SU-DHL-6 (cell line): Measurements from ENCODE around the gene TRMO.

Source experiments
- H2AFZ ChIP-seq: fragments of 200-600 bp; sonication (generic); 2 replicates; pipeline ENCODE4 v1.6.1; 2014; ENCODE audit warnings: low read depth, mild to moderate bottlenecking, moderate library complexity, mixed read lengths, antibody characterized with exemption, low read length; ENCODE audit not compliant: severe bottlenecking
- H3F3A ChIP-seq: fragments of 200-600 bp; shearing (Covaris generic); 2 replicates; pipeline ENCODE4 v1.6.0; 2016; ENCODE audit warnings: antibody characterized with exemption, mild to moderate bottlenecking; ENCODE audit not compliant: insufficient read depth
- H3K27ac ChIP-seq: fragments of 200-600 bp; sonication (generic); 2 replicates; pipeline ENCODE4 v1.5.1; 2016; ENCODE audit warnings: low read depth, mild to moderate bottlenecking, low read length, moderate library complexity, mixed read lengths
- H3K27me3 ChIP-seq: fragments of 200-600 bp; sonication (generic), shearing (Covaris generic); 2 replicates; pipeline ENCODE4 v1.6.0; 2014; ENCODE audit warnings: mild to moderate bottlenecking, low read length
- H3K36me3 ChIP-seq: fragments of 200-600 bp; sonication (generic); 2 replicates; pipeline ENCODE4 v1.6.1; 2014; ENCODE audit warnings: mild to moderate bottlenecking, low read length, mixed read lengths
- H3K4me2 ChIP-seq: fragments of 300-600, 200-600 bp; shearing (Covaris generic), sonication (generic); 2 replicates; pipeline ENCODE4 v1.6.0; 2014; ENCODE audit warnings: low read length, low read depth, mild to moderate bottlenecking; ENCODE audit not compliant: poor library complexity, severe bottlenecking
- H3K4me3 ChIP-seq: fragments of 200-600 bp; sonication (generic); 2 replicates; pipeline ENCODE4 v1.5.1; 2014; ENCODE audit warnings: antibody characterized with exemption, low read length, mild to moderate bottlenecking, mixed read lengths; ENCODE audit not compliant: insufficient read depth, poor library complexity, severe bottlenecking
- H3K79me2 ChIP-seq: fragments of 200-600 bp; sonication (generic); 2 replicates; pipeline ENCODE4 v1.6.1; 2014; ENCODE audit warnings: mild to moderate bottlenecking, low read length, moderate library complexity; ENCODE audit not compliant: insufficient read depth
- H3K9ac ChIP-seq: fragments of 200-600 bp; sonication (generic); 2 replicates; pipeline ENCODE4 v1.7.0; 2014; ENCODE audit warnings: mild to moderate bottlenecking, low read length
- H3K9me2 ChIP-seq: fragments of 200-600 bp; sonication (generic); replicated peaks from 2 replicates; pipeline ENCODE4 v1.6.1; 2014; ENCODE audit warnings: low read length; ENCODE audit not compliant: insufficient read depth
- H3K9me3 ChIP-seq: fragments of 200-600 bp; sonication (generic); 2 replicates; pipeline ENCODE4 v1.6.1; 2014; ENCODE audit warnings: low read length, mixed read lengths; ENCODE audit not compliant: insufficient read depth
- H4K20me1 ChIP-seq: fragments of 200-600 bp; sonication (generic); 2 replicates; pipeline ENCODE4 v1.6.1; 2014; ENCODE audit warnings: low read depth, mild to moderate bottlenecking, antibody characterized with exemption, low read length, moderate library complexity, mixed read lengths
- CTCF ChIP-seq: fragments of 200-600 bp; sonication (generic); IDR thresholded peaks from one replicate; pipeline ENCODE4 v1.5.1; 2017; ENCODE audit warnings: antibody characterized with exemption, mild to moderate bottlenecking, low read length, moderate library complexity; ENCODE audit not compliant: insufficient read depth, poor library complexity, severe bottlenecking
- EZH2phosphoT487 ChIP-seq: fragments of 200-600 bp; sonication (generic), shearing (Covaris generic); conservative IDR thresholded peaks from 2 replicates; pipeline ENCODE4 v1.6.1; 2018; ENCODE audit warnings: mild to moderate bottlenecking, antibody characterized with exemption, low read length, moderate library complexity, mixed read lengths

Gene TRMO

GRCh38 chr9:97900103-97900737 lies 22.1 kb downstream of the TRMO start:
- Histone ChIP-seq H3K36me3 (no peaks in the 10 kb centered on the region), H3K4me2 (no peak overlapping the region), H3K27ac (no peak overlapping the region), H3K9me2 (no peaks in the 10 kb centered on the region), H3K9me3 (no peaks in the 10 kb centered on the region), H2AFZ (no peak overlapping the region), H3K9ac (no peak overlapping the region), H3K27me3 (no peaks in the 10 kb centered on the region), H4K20me1 (no peaks in the 10 kb centered on the region), H3F3A (no peaks in the 10 kb centered on the region), H3K79me2 (peaks cover under 1% of the 10 kb centered on the region; the same call in 1 of the 2 replicates), H3K4me3 (no peak overlapping the region)
- TF ChIP-seq EZH2phosphoT487 (no peak), CTCF (no peak)

- Histone ChIP-seq H3K4me2 (no peak overlapping the region), H4K20me1 (no peaks in the 10 kb centered on the region), H3K79me2 (no peaks in the 10 kb centered on the region), H3K27me3 (no peaks in the 10 kb centered on the region), H3K9me3 (no peaks in the 10 kb centered on the region), H3K27ac (no peak overlapping the region), H3K4me3 (no peak overlapping the region), H3K36me3 (no peaks in the 10 kb centered on the region), H3K9ac (no peak overlapping the region), H2AFZ (no peak overlapping the region), H3F3A (no peaks in the 10 kb centered on the region), H3K9me2 (no peaks in the 10 kb centered on the region)
- TF ChIP-seq CTCF (no peak), EZH2phosphoT487 (no peak)
Measured at GRCh38 chr9:97895695-97896332, 26.5 kb downstream of the TRMO start.

GRCh38 chr9:97895211-97895610 lies 27.1 kb downstream of the TRMO start:
- Histone ChIP-seq H3K27me3 (no peaks in the 10 kb centered on the region), H3F3A (no peaks in the 10 kb centered on the region), H3K79me2 (no peaks in the 10 kb centered on the region), H3K27ac (no peak overlapping the region), H3K4me2 (no peak overlapping the region), H4K20me1 (no peaks in the 10 kb centered on the region), H3K9ac (no peak overlapping the region), H3K9me2 (no peaks in the 10 kb centered on the region), H2AFZ (no peak overlapping the region), H3K9me3 (no peaks in the 10 kb centered on the region), H3K4me3 (no peak overlapping the region), H3K36me3 (no peaks in the 10 kb centered on the region)
- TF ChIP-seq EZH2phosphoT487 (no peak), CTCF (no peak)
